ENCODE data around the gene CHST11. TPM values are rescaled to one million over a fixed set of nuclear protein-coding genes. Genes with fewer than 3 reads are reported as not detected.

Gene CHST11
- total and polyA plus RNA-seq, 10 of the 15 experiments (the other 5 are each of a cell fraction or from before 2014, with no cell fraction given), result 1.9 to 38.1 (median 17.2) TPM

- TF ChIP-seq GATAD2B (conservative IDR thresholded peaks at IDR 0.05; ENCODE audit: low read depth), result peak; percentile 38; the same call in 1 of the 2 replicates
Observed at GRCh38 chr12:104494793-104495158, 38.0 kb downstream of the CHST11 start (continued).

GRCh38 chr12:104495786-104496185 is 39.0 kb downstream of the CHST11 start:
- Histone ChIP-seq H3K4me2 (ENCODE audit: control insufficient read depth, insufficient read depth) (0 out of 2 replicates have a peak overlapping the region, but pooled peaks have one; percentile 4), H2AFZ (ENCODE audit: control insufficient read depth, low read depth, low read length) (no peak overlapping the region), H3K79me2 (ENCODE audit: control insufficient read depth, insufficient read depth, low read length) (peaks cover 58% of the 10 kb centered on the region), H4K20me1 (ENCODE audit: control insufficient read depth, insufficient read depth) (no peaks in the 10 kb centered on the region), H3K27ac (ENCODE audit: control insufficient read depth, insufficient read depth) (0 out of 2 replicates have a peak overlapping the region, but pooled peaks have one; percentile 83), H3K4me3 (no peak overlapping the region), H3K9me3 (replicated peaks; ENCODE audit: control insufficient read depth, insufficient read depth, low read length) (no peaks in the 10 kb centered on the region), H3K9ac (ENCODE audit: control insufficient read depth, insufficient read depth, low read length) (no peak overlapping the region), H3K36me3 (ENCODE audit: control insufficient read depth in 2 of 2, insufficient read depth in 2 of 2, low read length in 1 of 2) (peaks cover 0 to 2% of the 10 kb centered on the region in 2 experiments; a peak in 1 of 4 replicates), H3K27me3 (replicated peaks in 1 of 2; ENCODE audit: control insufficient read depth in 2 of 2, insufficient read depth in 2 of 2, low read length in 1 of 2) (no peaks in the 10 kb centered on the region), H3K4me1 (ENCODE audit: control insufficient read depth, insufficient read depth, low read length) (peaks cover 42% of the 10 kb centered on the region)
- in situ Hi-C loops (cut with MboI) (no loop called here), intact Hi-C loops (cut with micrococcal nuclease; ENCODE audit: unreplicated experiment) (no loop called here)
- ATAC-seq, result no peak
- SMC1A ChIA-PET (ENCODE audit: uncharacterized antibody, unreplicated experiment), result interaction anchor here (1.1 to 6.1 kb wide), 4 partner anchors 10 to 87 kb away, joined by 5 to 51 read pairs (median 10); no protein-coding TSS in a partner anchor
- WGBS (ENCODE audit: insufficient coverage, insufficient replicate concordance, low lambda C conversion rate, missing lambda C conversion rate), result 96% methylated on average over 3 of the region's 3 CpGs
- no peak for DNase-seq (ENCODE audit: low read depth, low spot score)
- FAIRE-seq, result no peak
- RAD21 ChIA-PET (ENCODE audit: unreplicated experiment), result no interaction called here
- BruUV-seq (replicated peaks), result no TSS peak
- CTCF ChIA-PET, result interaction anchor here (2.0 to 2.2 kb wide), 2 partner anchors 35 to 37 kb away, joined by 7 to 8 read pairs; no protein-coding TSS in a partner anchor
- POLR2A ChIA-PET, result interaction anchor here (1.0 kb wide), 2 partner anchors 24 to 27 kb away, joined by 4 to 6 read pairs; no protein-coding TSS in a partner anchor
- TF ChIP-seq RELA (IDR thresholded peaks at IDR 0.05; ENCODE audit: borderline replicate concordance, partially characterized antibody) (no peak), STAT3 (IDR thresholded peaks at IDR 0.05; ENCODE audit: low read depth, low read length) (no peak), SIX5 (IDR thresholded peaks at IDR 0.05; ENCODE audit: low read depth, low read length, severe bottlenecking) (no peak), MTA3 (IDR thresholded peaks at IDR 0.05; ENCODE audit: borderline replicate concordance, low read length) (no peak), RELB (IDR thresholded peaks at IDR 0.05; ENCODE audit: low read depth) (no peak), IRF4 (IDR thresholded peaks at IDR 0.05; ENCODE audit: low read depth, low read length) (no peak), USF1 (IDR thresholded peaks at IDR 0.05; ENCODE audit: borderline replicate concordance, extremely low read length, insufficient read depth, low read depth, low read length) (no peak), USF2 (IDR thresholded peaks at IDR 0.05; ENCODE audit: borderline replicate concordance, low read depth, low read length) (no peak), ZBED1 (IDR thresholded peaks at IDR 0.05; ENCODE audit: borderline replicate concordance) (no peak), MEF2B (IDR thresholded peaks at IDR 0.05; ENCODE audit: partially characterized antibody, poor library complexity, severe bottlenecking) (no peak), IRF5 (IDR thresholded peaks at IDR 0.05; ENCODE audit: borderline replicate concordance) (no peak), PML (IDR thresholded peaks at IDR 0.05; ENCODE audit: low read length) (no peak), TBL1XR1 (IDR thresholded peaks at IDR 0.05; ENCODE audit: low read depth, low read length) (no peak), POLR2A (IDR thresholded peaks at IDR 0.05; ENCODE audit: low read depth, low read length) (no peak), SPI1 (IDR thresholded peaks at IDR 0.05; ENCODE audit: borderline replicate concordance, insufficient read depth, low read depth, low read length) (no peak), YBX1 (IDR thresholded peaks at IDR 0.05) (no peak), BRCA1 (IDR thresholded peaks at IDR 0.05; ENCODE audit: low read depth, low read length) (no peak), SMARCA5 (IDR thresholded peaks at IDR 0.05) (no peak)
